ENCODE data around the gene ZBTB48.
"Not testable (repeated sequence)": the region's sequence is repeated elsewhere in the genome, so short reads cannot be mapped to it uniquely, and the experiment has no call there.

ZBTB48 gene

DNA sequence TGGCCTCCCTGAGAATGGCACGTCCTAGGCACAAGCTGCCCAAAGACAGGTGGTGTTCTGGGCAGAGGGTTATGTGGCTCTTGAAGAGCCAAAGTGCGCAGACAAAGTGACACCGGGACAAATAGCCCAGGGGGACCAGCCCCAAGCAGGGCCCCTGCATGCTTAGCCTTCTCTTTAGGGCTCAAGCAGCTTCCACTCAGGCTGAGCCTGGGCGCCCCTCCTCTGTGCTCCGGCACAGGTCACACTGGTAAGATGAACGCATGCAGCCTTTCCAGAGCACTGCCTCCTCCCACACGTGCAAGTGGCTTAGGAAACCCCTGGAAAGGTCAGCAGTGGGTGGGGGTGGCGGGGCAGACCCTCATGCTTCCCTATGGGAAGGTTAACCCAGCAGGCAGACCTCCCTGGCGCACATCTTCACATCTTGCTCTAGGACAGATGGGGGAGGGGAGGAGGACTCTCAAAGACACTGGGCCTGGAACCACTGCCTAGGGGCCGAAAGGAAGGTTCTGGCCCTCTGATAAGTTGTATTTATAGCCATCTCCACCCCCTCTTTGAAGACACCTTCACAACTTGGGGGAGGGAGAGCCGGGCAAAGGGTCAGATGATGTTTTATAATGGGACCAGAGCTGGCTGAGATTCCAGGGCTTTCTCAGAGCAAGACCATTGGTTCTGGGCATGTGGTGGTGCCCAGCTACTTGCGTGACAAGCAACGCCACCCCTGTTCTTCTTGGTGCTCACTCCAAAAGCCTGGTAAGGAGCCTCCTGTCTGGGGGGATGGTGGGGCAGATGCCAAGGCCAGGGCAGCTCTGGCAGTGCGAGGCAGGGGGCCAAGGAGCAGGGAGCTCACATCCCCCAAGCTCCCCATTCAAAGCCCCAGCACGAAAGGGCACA lies 17.3 kb downstream of the ZBTB48 start:
- FAIRE-seq = no peak
- TF ChIP-seq, protein P1, sequence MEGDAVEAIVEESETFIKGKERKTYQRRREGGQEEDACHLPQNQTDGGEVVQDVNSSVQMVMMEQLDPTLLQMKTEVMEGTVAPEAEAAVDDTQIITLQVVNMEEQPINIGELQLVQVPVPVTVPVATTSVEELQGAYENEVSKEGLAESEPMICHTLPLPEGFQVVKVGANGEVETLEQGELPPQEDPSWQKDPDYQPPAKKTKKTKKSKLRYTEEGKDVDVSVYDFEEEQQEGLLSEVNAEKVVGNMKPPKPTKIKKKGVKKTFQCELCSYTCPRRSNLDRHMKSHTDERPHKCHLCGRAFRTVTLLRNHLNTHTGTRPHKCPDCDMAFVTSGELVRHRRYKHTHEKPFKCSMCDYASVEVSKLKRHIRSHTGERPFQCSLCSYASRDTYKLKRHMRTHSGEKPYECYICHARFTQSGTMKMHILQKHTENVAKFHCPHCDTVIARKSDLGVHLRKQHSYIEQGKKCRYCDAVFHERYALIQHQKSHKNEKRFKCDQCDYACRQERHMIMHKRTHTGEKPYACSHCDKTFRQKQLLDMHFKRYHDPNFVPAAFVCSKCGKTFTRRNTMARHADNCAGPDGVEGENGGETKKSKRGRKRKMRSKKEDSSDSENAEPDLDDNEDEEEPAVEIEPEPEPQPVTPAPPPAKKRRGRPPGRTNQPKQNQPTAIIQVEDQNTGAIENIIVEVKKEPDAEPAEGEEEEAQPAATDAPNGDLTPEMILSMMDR (IDR thresholded peaks at IDR 0.05; ENCODE audit: insufficient read depth, missing control alignments) = no peak
- DNase-seq (ENCODE audit: insufficient read length, low spot score) = no peak

DNA sequence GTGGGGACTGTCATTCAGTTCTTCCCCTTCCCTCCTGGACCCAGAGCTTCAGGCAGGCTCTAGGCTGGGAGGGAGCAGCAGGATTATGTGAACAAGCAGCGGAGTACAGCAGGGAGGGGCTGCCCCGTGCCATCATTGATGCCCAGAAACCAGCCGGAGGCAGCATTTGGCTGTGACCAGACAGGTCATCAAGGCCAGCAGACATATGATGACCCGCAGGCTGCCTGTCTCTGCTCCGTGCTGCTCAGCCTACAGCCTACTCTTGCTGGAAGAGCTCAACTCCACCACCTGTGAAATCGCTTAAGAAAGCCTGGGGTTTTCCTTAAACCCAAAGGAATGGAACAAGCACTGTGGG lies 18.0 kb downstream of the ZBTB48 start:
- TF ChIP-seq, protein P1 (IDR thresholded peaks at IDR 0.05; ENCODE audit: insufficient read depth, missing control alignments) = no peak
- FAIRE-seq (no peak), DNase-seq (ENCODE audit: insufficient read length, low spot score) (no peak)

DNA sequence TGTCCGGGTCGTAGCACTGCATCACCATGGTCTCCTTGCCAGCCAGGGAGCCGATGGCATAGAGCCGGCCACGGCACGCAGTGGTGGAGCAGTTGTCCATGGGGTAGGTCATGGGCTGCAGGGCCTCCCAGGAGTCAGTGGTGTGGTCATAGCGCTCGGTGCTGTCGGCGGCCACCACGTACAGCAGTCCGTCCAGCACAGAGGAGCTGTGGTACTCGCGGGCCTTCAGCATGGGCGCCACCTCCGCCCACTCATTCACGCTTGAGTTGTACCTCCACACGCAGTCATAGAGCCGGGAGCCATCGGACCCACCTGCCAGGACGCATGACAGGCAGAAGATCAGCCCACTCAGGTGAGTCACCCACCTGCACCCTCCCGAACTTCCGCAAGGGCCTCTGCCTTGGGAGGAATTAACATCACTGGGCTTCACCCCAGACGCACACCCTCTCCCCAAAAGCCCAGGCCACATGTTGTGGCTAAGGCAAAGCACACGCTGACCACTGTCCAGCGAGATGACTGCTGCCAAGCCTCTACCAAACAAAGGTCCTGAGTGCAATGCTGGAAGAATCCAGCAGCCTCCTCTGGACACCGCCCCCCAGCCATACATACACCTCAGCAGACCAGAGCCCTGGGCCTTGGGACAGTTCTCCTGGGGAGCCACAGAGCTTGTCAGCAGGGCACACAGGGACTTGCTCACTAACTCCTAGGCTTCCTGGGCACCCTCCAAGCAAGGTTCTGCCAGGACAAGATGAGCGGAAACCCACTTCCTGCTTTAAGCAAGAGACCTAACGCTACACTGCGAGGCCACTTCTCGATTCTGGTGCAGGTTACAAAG lies 19.6 kb downstream of the ZBTB48 start:
- TF ChIP-seq, protein P1 (IDR thresholded peaks at IDR 0.05; ENCODE audit: insufficient read depth, missing control alignments) = no peak
- DNase-seq (ENCODE audit: insufficient read length, low spot score) = no peak
- no peak for FAIRE-seq

DNA sequence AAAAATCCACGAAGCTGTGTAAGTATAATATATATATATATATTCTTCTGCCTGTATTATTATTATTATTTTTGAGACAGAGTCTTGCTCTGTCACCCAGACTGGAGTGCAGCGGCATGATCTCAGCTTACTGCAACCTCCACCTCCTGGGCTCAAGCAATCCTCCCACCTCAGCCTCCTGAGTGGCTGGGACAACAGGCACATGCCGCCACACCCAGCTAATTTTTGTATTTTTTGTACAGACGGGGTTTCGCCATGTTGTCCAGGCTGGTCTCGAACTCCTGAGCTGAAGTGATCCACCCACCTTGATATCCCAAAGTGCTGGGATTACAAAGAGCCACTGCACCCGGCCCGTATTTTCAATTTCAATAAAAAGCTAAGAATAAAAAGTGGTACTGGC lies 20.2 kb downstream of the ZBTB48 start:
- FAIRE-seq; DNase-seq (ENCODE audit: insufficient read length, low spot score): not testable (repeated sequence)

DNA sequence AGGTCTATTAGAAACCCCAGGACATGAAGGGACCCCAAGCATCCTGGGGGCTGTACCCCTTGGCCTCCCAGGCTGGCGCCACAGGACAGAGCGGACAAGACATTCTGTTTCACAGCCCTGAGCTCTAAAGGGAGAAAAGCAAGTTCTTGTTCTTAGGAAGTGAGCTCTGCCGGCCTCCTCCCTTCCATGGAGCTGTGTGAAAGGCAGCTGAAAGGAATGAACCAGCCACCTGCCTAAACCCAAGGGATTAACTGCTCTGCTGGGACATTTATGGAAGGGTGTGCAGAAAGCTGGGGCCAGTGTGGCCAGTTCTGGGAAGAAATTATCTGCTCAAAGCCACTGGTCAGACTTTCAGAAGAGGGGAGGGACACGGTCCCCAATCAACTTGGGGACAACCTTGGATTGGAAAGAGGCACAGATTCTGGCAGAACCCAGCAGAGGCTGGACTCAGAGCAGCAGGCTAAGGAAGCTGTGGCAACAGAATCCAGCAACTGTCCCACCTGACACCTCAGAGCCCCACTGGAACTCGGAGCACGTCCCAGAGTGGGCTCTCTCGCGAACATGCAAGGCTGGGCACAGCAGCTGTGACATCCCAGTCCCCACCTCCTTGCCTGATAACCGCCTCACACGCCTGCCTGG lies 20.7 kb downstream of the ZBTB48 start:
- FAIRE-seq (no peak), DNase-seq (ENCODE audit: insufficient read length, low spot score) (no peak)
- TF ChIP-seq, protein P1 (IDR thresholded peaks at IDR 0.05; ENCODE audit: insufficient read depth, missing control alignments) = no peak

DNA sequence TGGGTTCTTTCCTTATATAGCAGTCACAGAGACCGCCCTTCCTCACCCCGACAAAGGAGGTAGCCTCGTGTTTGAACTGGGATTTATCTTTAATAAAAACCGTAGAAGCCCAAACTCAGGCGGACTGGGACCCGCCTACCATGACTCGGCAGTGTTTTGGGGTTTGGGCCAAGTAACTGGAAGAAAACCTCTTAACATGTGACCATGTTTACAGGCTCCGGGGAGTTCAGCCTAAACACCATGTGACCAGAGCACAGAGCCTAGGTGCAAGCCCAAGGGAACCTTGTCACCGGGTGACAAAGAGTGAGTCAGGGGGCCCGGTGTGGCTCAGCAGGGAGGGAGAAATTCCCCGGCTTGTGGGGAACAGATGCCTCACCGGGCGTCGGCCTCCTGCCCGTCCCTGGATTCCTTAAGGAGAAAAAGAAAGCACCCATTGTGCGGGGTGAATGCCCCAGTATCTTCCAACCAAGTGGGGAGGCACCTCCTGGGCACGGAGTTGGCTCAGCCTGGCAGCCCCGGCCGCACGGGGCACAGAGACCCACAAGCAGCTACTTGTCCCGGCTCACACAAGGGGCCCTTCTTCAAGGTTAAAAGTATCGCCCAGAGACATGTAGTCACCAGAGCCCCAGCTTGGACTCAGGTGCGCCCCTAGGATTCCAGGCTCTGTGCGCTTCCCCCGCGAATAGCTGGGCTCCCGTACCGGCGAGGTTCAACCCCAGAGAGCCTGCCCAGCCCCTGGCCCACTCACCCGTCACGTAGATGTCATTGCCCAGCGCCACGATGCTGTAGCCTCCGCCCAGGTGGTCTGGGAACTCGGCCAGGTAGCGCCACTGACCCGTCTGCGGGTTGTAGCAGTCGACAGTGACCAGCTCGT lies 21.5 kb downstream of the ZBTB48 start:
- FAIRE-seq (no peak), DNase-seq (ENCODE audit: insufficient read length, low spot score) (no peak)
- TF ChIP-seq, protein P1 (IDR thresholded peaks at IDR 0.05; ENCODE audit: insufficient read depth, missing control alignments) = no peak
